HG02840 (cell line): ENCODE measurements around the gene MEI4.
"Not testable (repeated sequence)": the region's sequence is repeated elsewhere in the genome, so short reads cannot be mapped to it uniquely, and the experiment has no call there.

Experiments used
- ATAC-seq: cut with Tn5 transposase; IDR thresholded peaks from one replicate; pipeline ENCODE4 v1.9.1; 2021; ENCODE audit warnings: mild to moderate bottlenecking, moderate library complexity, moderate number of reproducible peaks; ENCODE audit not compliant: unreplicated experiment, low FRiP score

Gene MEI4

DNA sequence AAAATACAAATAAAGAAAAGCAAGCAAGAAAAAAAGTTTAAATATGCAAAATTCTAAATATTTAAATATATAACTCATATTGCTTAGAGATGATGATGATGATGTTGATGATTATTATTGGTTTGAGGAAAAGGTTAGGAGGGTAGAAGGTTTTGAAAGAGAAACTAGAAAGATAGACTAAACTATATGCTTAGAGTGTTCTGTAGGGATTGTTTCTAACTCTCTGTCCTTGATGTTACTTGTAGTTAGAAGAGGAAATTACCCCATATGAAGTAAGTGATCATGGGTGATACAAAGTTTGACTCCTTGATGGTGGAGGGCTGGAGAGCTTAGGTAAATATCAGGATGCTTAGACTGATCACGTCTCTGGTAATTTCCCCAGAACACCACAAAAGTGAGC is 159.5 kb downstream of the MEI4 start:
- no peak for ATAC-seq

DNA sequence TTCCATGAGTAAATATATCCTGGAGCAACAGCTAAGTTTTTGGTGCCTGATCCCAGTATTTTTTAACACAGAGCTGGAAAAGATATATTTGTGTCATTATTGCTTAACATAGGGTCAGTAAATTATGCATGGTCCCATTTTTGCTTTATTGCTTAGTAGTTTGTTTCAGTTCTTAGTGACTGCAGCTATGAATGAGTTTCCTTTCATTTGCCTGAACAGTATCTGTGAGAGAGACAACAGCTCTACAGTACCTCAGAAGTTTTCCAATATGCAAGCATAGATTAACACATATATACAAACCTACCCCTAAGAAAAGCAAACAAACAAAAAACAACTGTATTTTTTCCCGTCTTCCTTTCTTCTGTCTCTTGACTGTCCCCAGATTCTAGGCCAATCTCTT is 160.3 kb downstream of the MEI4 start:
- ATAC-seq = no peak

DNA sequence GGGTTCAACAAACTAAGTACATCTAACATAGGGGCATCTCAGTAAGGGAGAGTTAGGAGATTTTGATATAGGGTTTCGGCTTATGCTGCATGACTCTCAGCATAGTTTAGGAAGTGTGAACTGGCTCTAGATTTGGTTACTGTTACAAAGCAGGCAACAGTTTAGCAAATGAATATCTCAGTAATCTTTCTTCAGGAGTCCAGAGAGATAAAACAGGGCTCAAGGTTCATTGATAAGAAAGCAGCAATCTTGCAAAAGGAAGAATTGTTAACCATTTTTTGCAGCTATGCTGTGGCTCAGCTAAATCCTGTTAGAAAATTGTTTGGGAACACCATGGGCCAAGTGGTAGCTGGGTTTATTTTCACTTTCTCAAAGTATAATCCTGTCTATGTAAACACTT is 161.3 kb downstream of the MEI4 start:
- ATAC-seq = no peak

DNA sequence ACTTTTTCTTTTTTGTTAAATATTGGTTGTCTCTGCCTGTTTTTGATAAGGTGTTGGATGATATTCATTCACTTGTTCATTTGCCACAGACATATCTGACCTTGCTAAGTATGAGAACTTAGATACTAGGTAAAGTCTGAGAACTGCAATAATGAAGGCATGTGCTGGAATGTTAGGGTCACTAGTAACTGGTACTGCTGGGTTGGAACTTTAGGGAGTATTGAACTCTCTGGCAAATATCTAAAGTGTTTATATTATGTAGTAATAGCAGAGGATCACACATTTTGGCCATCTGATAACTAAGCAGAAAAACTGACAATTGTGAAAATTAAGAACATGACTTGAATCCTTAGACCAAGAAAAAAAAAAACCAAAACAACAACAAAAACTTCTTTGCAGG is 162.7 kb downstream of the MEI4 start:
- ATAC-seq = no peak

DNA sequence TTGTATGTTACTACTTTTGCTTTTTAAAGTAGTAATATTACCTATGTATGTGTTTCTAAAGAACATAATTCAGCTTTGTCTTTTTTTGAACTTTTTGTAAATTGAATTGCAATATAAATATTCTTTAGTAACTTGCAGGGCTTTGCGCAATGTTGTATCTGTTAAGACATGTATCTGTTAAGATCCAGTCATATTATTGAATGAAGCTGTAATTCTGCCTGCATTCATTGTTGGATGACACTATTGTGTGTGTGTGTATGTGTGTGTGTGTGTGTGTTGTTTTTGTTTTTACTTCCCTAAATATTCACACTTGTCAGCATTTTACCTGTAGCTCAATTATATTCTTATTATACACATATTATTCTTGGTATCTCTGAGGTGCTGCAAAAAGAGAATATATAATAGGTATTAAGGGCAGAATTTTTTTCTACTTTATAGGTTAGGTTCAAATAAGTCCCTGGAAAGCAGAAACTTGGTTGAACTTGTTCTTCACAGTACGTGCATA is 164.0 kb downstream of the MEI4 start:
- no peak for ATAC-seq

DNA sequence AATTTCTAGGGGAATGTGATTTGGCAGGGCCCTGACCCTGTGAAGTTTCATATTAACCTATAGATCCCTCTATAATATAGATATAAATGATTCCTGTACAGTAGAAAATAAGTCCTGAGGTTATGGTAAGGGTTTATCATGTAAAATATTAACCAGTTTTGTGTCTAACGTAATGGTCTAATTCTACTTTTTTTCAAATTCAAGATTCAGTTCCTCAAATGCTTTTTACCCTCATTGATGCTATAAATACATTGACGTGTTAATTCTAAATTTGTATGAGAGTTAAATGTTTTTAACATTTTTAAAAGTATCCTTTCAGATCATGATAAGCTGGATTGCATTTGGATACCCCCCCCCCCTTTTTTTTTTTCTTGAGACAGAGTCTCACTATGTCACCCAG is 169.4 kb downstream of the MEI4 start:
- no peak for ATAC-seq

DNA sequence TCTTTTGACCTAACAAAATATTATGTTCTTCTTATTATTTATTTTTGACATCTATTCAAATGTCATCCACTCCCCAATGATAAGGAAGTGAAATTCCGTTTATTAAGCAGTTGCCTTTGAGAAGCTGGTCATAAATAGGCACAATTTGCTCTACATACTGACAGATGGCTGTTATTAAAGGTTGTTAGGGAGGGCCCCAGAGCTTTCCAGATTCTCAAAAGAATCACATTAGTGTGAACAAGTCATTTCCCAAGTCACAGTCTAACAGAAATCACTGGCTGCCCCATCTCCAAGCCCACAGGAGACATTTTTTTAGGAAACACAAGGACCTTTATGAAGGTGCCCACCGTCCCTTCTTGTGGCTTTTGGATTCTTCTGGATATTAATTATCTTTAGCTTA is 172.4 kb downstream of the MEI4 start:
- no peak for ATAC-seq

DNA sequence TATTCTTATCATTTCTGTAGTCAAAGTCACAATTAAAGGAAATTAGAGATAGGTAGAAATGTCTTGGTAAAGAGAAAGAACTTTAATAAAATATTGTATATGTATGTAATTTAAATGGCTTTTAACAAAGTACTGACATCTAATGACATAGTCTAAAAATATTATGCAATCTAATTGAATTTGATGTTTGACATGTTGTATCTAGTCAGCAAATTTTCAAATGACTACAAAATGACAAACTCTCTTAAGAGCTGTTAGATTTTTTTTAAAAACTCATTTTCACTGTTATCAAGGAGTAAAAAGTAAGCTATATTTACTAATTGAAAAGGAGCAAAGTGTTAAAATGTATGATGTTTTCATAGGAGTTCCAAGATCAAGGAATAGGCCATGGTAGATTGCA is 176.9 kb downstream of the MEI4 start:
- ATAC-seq = no peak

DNA sequence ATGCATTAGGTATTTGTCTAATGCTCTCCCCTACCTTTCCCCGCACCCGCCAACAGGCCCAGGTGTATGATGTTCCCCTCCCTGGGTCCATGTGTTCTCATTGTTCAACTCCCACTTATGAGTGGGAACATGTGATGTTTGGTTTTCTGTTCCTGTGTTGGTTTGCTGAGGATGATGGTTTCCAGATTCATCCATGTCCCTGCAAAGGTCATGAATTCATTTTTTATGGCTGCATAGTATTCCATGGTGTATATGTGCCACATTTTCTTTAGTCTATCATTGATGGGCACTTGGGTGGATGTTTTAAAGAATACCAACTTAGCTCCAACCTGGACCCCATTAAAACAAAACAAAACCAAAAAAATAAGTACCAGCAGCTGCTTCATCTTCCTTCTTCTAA is 180.9 kb downstream of the MEI4 start:
- ATAC-seq = not testable (repeated sequence)

DNA sequence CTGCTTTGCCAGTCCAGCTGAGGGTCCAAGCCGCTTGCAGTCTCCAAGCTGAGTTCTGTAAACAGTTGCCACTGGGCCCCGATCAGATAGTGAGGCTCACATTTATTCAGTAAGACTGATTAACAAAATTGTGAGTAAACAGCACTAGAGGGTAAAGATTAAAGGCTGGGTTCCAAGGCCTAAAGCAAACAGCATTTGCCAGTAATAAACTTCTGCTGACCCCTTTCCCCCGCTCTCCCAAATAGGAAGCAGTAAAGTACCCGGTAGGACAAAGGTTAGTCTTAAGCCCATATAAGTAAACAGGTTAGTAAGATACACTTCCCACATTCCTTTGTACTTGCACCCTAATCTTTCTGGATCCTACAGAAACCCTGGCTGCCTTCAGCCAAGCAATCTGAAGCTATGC is 181.8 kb downstream of the MEI4 start:
- ATAC-seq = no peak

DNA sequence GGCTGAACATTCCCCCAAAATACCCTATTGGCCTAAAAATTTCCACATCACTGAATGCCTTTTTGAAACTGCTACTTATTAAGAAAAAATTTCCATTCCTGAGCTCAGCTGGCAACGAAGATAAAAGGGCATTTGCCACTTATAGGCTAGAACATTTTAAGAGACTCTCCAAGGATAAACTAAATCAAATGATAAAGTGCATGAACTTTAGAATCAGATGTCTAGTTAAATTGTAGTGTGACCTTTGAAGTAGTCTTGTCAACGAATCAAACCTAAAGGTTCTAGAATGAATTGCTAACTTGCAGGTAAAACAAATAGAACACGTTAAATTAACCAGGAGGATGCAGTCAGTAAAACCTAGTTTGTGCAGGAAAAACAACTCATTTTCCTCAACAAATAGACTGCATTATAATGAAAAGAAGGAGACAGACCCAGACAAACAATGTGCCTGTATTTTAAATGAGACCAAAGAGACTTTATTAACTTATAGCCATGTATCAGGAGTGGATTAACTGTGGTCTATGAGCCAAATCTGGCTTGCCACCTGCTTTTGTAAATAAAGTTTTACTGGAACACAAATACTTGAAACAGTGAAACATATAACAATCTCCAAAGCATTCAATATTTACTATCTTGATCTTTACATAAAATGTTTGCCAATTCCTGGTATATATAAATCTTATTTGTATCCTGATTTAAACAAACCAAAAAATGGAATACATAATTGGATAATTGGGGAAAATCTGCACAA is 184.4 kb downstream of the MEI4 start:
- no peak for ATAC-seq

DNA sequence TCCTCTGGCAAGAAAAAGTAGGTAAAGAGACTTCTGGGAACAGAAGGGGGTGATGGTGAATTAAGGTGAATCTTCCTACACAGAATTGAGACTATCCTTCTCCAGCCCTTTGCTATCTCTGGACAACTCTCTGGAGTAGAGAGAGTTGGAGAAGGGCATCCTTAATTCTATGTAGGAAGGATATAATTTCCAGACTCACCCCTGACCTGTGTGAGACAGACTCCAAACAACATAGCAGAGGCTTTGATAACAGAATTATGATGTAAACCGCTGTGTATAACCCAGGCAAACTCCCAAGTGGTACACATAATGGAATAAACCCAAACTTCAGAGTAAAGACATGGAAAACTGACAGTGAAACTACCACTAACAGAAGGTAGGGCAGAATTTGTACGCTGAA is 186.5 kb downstream of the MEI4 start:
- ATAC-seq = no peak

DNA sequence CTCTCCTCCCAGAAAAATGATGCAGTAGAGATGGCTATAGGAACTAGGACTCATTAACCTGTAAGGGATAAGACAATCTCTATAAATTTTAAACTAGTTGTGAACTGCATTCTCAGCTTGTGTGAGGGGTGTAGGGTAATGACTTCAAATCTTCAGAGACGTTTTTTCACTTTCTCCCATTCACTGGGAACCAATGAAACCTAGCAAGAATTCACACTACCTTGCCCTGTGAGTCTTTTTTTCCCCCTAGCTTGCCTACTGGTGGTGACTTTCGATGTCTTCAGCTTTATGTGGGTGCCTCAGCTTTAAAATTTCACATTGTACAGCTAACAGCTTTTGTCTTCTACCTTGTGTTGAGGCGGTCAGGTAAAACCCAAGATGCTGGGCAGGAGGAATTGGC is 192.0 kb downstream of the MEI4 start:
- ATAC-seq = no peak

DNA sequence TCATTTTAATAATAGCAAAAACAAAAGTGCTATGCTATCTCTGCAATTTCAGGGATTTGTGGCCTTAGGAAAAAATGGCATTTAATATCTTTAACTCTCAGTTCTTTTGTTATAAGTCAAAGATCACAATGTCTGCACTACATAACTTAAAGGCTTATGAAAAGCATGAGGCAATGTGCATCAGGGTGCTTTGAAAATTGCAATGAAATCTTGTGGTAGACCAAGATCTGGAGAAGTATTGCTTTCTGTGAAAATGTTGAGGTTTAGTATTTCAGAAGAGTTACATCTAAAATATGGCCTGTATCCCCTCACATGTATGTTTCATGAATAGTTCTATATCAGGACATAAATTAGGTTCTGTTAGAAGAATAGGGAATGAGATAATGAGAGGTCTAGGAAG is 200.6 kb downstream of the MEI4 start:
- ATAC-seq = no peak

DNA sequence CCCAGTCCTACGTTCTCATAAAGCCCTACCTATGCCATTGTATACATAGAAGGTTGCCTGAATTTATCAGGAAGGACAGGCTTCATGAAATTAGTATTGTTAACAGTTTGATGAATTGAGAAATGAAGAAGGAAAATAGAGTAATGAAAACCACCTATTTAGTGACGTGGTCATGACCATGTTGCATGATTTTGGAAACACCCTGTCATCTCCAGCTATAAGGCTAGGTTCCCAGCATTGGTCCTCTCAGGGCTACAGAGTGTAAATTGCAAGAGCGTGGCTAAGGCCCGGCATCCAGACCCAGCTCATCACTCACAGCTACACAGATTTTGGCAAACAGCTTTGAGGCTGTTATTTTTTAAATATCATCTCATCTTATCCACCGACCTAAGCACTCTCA is 203.6 kb downstream of the MEI4 start:
- no peak for ATAC-seq

DNA sequence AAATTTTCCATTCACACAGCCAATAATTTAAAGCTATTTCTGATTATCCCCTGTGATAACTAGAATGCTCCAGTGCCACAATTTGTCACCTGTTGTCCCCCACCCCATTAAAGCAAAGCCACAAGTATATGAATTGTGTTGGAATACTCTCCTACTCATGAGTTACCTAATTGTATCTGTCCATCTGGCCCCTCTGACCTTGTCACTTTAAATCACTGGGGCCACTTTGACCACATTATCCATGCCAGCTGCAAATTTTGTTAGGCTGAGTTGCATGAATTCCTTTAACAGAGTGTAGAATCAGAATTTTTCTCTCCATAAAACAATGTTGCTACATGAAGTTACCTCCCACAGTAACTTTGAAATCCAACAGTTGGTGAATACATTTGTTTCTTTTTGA is 204.6 kb downstream of the MEI4 start:
- no peak for ATAC-seq

DNA sequence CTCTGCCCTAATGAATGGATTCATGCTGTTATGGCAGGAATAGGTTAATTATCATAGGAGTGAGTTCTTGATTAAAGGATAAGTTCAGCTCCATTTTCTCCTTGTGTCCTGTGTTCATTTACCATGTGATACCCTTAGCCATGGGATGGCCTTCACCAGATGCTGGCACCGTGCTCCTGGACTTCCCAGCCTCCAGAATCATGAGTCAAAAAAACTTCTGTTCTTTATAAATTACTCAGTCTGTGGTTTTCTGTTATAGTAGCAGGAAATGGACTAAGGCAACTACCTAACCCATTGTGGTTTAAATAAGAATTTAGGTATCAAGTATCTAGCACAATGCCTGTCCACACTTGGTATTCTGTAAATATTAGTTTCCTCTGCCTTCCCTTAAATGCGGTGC is 223.5 kb downstream of the MEI4 start:
- ATAC-seq = no peak

DNA sequence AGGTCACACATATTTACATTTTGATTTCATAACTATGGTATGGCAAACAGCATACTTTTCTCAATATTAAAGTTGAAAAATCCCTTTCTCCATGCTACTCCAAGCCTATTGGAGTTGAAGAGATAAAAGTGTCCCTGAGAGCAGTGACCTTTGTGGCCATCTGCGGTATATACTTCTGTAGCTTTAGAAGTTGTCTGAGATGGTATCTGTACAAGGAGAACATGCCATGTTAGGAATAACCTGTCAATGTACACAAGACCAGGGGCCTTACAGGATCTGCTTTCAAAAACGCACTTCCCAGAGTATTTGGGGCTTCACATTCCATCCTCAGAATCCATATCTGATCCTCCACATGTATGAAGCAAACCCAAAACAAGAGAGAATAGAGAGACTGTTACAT is 226.7 kb downstream of the MEI4 start:
- ATAC-seq = no peak

DNA sequence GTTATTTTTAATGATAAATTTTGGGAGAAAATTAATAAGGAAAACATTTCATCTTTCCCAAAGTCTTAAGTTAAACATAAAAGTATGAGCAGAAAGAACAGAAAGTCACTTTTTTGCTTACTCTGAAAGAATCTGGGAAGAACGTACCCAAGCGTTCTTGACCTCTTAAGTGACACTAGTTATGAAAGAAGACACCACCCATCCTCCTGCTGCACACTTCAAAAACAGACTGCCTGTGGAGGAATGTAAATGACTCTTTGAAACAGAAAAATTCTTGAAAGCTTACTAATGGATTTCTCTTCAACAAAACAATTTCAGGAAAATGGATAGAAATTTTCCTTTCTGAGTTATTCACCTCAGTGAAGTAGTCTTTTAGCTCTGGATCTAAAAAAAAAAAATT is 227.7 kb downstream of the MEI4 start:
- ATAC-seq = no peak

DNA sequence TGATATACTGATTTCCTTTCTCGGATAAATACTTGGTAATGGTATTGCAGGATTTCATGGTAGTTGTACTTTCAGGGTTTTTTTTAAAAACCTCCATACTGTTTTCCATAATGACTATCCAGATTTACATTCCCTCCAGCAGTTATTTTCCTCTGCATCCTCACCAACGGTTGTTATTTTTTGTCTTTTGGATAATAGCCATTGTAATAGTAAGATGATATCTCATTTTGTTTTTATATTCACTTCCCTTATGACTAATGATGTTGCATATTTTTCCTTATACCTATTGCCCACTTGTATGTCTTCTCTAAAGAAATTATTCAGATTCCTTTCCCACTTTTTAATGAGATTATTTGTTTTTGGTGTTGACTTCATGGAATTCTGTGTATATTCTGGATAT is 231.0 kb downstream of the MEI4 start:
- no peak for ATAC-seq

DNA sequence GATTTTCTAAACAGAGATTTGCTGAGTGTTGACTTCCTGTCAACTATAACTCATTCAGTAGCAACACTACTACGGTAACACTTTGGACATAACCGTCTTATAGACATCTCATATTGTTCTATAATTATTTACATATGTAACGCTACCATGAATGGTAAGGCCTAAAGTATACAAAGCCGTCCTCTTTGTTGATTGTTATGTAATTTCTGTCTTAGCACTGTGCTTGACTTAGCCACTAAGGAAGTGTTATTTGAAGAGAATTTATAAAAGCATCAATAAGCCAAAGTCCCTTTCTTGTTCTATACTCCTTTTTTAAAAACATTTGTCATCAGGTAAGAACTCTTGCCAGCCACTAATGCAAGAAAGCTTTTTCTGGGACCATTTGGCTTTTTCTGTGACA is 240.6 kb downstream of the MEI4 start:
- no peak for ATAC-seq

DNA sequence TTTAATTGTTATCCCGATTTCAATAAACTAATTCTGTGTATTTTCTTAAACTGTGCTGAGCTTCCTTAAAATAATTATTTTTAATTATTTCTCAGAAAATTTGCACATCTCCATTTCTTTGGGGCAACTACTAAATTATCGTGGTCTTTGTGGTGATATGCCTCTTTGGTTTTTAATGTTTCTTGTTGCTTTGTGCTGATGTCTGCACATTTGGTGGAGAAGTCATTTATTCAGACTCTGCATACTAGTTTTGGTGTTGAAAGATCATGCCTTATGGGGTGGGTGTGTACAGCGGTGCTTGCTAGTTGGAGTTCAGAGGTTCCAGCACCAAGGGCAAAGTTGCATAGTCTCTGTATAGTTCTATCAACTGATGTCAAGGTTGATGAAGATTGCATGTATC is 253.2 kb downstream of the MEI4 start:
- ATAC-seq = no peak

DNA sequence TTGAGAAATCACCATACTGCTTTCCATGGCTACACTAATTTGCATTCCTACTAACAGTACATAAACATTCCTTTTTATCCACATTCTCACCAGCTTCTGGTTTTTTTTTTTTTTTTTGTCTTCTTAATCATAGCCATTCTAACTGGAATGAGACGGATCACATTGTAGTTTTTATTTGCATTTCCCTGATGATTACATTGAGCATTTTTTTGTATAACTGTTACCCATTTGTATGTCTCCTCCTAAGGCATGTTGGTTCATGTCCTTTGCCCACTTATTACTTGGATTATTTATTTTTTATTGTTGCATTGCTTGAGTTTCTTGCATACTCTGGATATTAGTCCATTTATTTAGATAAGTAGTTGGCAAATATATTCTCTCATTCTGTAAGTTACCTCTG is 258.0 kb downstream of the MEI4 start:
- ATAC-seq = no peak
